Measurements from ENCODE around the gene CASP9.
A peak's percentile ranks its signal among the peaks of the same experiment; 100 is the strongest.
"Not testable (repeated sequence)": the region's sequence is repeated elsewhere in the genome, so short reads cannot be mapped to it uniquely, and the experiment has no call there.

CASP9 gene

GRCh38 chr1:15525050-15526020 lies 1.3 kb upstream of the CASP9 start:
- DNase-seq (ENCODE audit: low read depth), result no peak

- peak; percentile 99 for DNase-seq (ENCODE audit: low read depth)
Observed at GRCh38 chr1:15524283-15525049, 451 bp upstream of the CASP9 start.

- DNase-seq (ENCODE audit: low read depth), result no peak
Observed at GRCh38 chr1:15523104-15524020, 653 bp downstream of the CASP9 start.

- no peak for DNase-seq (ENCODE audit: low read depth)
Observed at GRCh38 chr1:15522551-15522950, 1.5 kb downstream of the CASP9 start.

- not testable (repeated sequence) for DNase-seq (ENCODE audit: low read depth)
Observed at GRCh38 chr1:15521206-15521906, 2.7 kb downstream of the CASP9 start.

- no peak for DNase-seq (ENCODE audit: low read depth)
Observed at GRCh38 chr1:15519625-15520024, 4.4 kb downstream of the CASP9 start.

- DNase-seq (ENCODE audit: low read depth), result no peak
Observed at GRCh38 chr1:15515022-15515663, 8.9 kb downstream of the CASP9 start.

- not testable (repeated sequence) for DNase-seq (ENCODE audit: low read depth)
Observed at GRCh38 chr1:15514557-15514956, 9.5 kb downstream of the CASP9 start.

- DNase-seq (ENCODE audit: low read depth), result no peak
Observed at GRCh38 chr1:15513919-15514318, 10.1 kb downstream of the CASP9 start.

- DNase-seq (ENCODE audit: low read depth), result no peak
Observed at GRCh38 chr1:15513192-15513591, 10.8 kb downstream of the CASP9 start.

- no peak for DNase-seq (ENCODE audit: low read depth)
Observed at GRCh38 chr1:15510611-15511405, 13.2 kb downstream of the CASP9 start.

- no peak for DNase-seq (ENCODE audit: low read depth)
Observed at GRCh38 chr1:15509586-15509985, 14.4 kb downstream of the CASP9 start.

GRCh38 chr1:15508700-15509487 lies 15.1 kb downstream of the CASP9 start:
- no peak for DNase-seq (ENCODE audit: low read depth)

GRCh38 chr1:15507278-15507677 lies 16.7 kb downstream of the CASP9 start:
- no peak for DNase-seq (ENCODE audit: low read depth)

- no peak for DNase-seq (ENCODE audit: low read depth)
Observed at GRCh38 chr1:15506831-15507230, 17.2 kb downstream of the CASP9 start.

GRCh38 chr1:15504436-15504835 lies 19.6 kb downstream of the CASP9 start:
- no peak for DNase-seq (ENCODE audit: low read depth)

- peak; percentile 57 for DNase-seq (ENCODE audit: low read depth)
Observed at GRCh38 chr1:15501208-15502032, 22.6 kb downstream of the CASP9 start.

Measured in activated T-cell treated with anti-CD3 and anti-CD28 coated beads for 48 hours (primary cell).